Bronchial epithelial cell (primary cell): ENCODE measurements around the gene CAPNS2. TPM values are rescaled to one million over a fixed set of nuclear protein-coding genes. Genes with fewer than 3 reads are reported as not detected.

Source experiments
- DNase-seq: peaks from one replicate; pipeline ENCODE4 v3.0.0-alpha.2; 2010; ENCODE audit warnings: low read depth
- FAIRE-seq: peaks from 2 replicates; lab custom pipeline; 2011; peaks lifted over from hg19 to GRCh38; lab: Jason Lieb, UNC
- H3K27me3 ChIP-seq: 2 replicates; pipeline ENCODE4 v1.5.1; 2011; ENCODE audit warnings: low read length; ENCODE audit not compliant: control insufficient read depth, insufficient read depth
- H3K36me3 ChIP-seq: 2 replicates; pipeline ENCODE4 v1.5.1; 2011; ENCODE audit warnings: low read length; ENCODE audit not compliant: control insufficient read depth, insufficient read depth
- H3K4me3 ChIP-seq: 2 replicates; pipeline ENCODE4 v1.5.1; 2011; ENCODE audit warnings: mild to moderate bottlenecking, low read depth, low read length, control low read depth
- CTCF ChIP-seq: IDR thresholded peaks from 2 replicates; pipeline ENCODE4 v1.5.1; 2011; ENCODE audit warnings: mild to moderate bottlenecking, moderate library complexity, low read length, control low read depth, inconsistent platforms; ENCODE audit not compliant: insufficient read depth, severe bottlenecking
- total RNA-seq: library from RNA; depleted of rRNA; stranded (reverse); fragments of >200 nt; gene quantifications from 2 replicates; pipeline ENCODE4 v1.2.1, GENCODE V29; 2014

Gene CAPNS2
- total RNA-seq, 1 donor from 2014 or later = 29.2 TPM

GRCh38 chr16:55543472-55543871 is 23.0 kb upstream of the CAPNS2 start:
- FAIRE-seq = no peak
- Histone ChIP-seq H3K4me3 (no peak overlapping the region), H3K36me3 (no peaks in the 10 kb centered on the region), H3K27me3 (no peaks in the 10 kb centered on the region)
- peak; percentile 34 for DNase-seq
- TF ChIP-seq CTCF = no peak

- peak; percentile 82 for FAIRE-seq
Observed at GRCh38 chr16:55552621-55553020, 13.9 kb upstream of the CAPNS2 start.

GRCh38 chr16:55555436-55555835 is 11.0 kb upstream of the CAPNS2 start:
- H3K36me3 ChIP-seq = no peaks in the 10 kb centered on the region
- DNase-seq = peak; percentile 82
- H3K4me3 ChIP-seq = no peak overlapping the region
- no peaks in the 10 kb centered on the region for H3K27me3 ChIP-seq
- no peak for FAIRE-seq
- TF ChIP-seq CTCF = no peak

More at GRCh38 chr16:55552621-55553020, 13.9 kb upstream of the CAPNS2 start:
- Histone ChIP-seq H3K27me3 (no peaks in the 10 kb centered on the region), H3K4me3 (no peak overlapping the region), H3K36me3 (no peaks in the 10 kb centered on the region)
- peak; percentile 95 for DNase-seq
- no peak for TF ChIP-seq CTCF

GRCh38 chr16:55557186-55557585 is 9.3 kb upstream of the CAPNS2 start:
- FAIRE-seq = no peak
- DNase-seq = peak; percentile 70

GRCh38 chr16:55559233-55559632 is 7.3 kb upstream of the CAPNS2 start:
- Histone ChIP-seq H3K36me3 (no peaks in the 10 kb centered on the region), H3K4me3 (no peak overlapping the region), H3K27me3 (no peaks in the 10 kb centered on the region)
- DNase-seq (peak; percentile 52), FAIRE-seq (no peak)
- TF ChIP-seq CTCF = no peak

More at GRCh38 chr16:55557186-55557585, 9.3 kb upstream of the CAPNS2 start:
- no peaks in the 10 kb centered on the region for H3K27me3 ChIP-seq
- no peak overlapping the region for H3K4me3 ChIP-seq
- no peaks in the 10 kb centered on the region for H3K36me3 ChIP-seq
- no peak for TF ChIP-seq CTCF

- DNase-seq (no peak), FAIRE-seq (no peak)
- no peaks in the 10 kb centered on the region for H3K27me3 ChIP-seq
- TF ChIP-seq CTCF = no peak
- no peak overlapping the region for H3K4me3 ChIP-seq
- H3K36me3 ChIP-seq = no peaks in the 10 kb centered on the region
Observed at GRCh38 chr16:55559933-55560516, 6.5 kb upstream of the CAPNS2 start.
